H1 (cell line): ENCODE results near the gene RBM43. TPM values are rescaled to one million over a fixed set of nuclear protein-coding genes. Genes with fewer than 3 reads are reported as not detected.

ENCODE experiments used
- CTCF ChIA-PET: fragments of 300-600 bp; sonication (Branson Sonifier 250); formaldehyde crosslinking; loops from one replicate; lab custom pipeline; 2021; ENCODE audit not compliant: partially characterized antibody; lab: Charles Lee
- POLR2A ChIA-PET: fragments of 300-600 bp; sonication (Branson Sonifier 250); formaldehyde crosslinking; loops from one replicate; lab custom pipeline; 2021; ENCODE audit warnings: inconsistent platforms; ENCODE audit not compliant: partially characterized antibody; lab: Charles Lee
- DNase-seq, 2 experiments: peaks; one replicate each; pipeline versions ENCODE4 v3.0.0 to v3.0.0-alpha.2; 2010 to 2022; ENCODE audit warnings: low spot score in 2 of 2, low read depth in 1 of 2, mixed read lengths in 1 of 2
- FAIRE-seq: peaks from 2 replicates; lab custom pipeline; 2011; peaks lifted over from hg19 to GRCh38; lab: Jason Lieb, UNC
- H2AFZ ChIP-seq: 2 replicates; pipeline ENCODE4 v1.8.1; 2012; ENCODE audit warnings: low read length, inconsistent platforms
- H2AK5ac ChIP-seq: 2 replicates; pipeline ENCODE4 v1.6.1; 2013; ENCODE audit warnings: low read depth, low read length
- H2BK120ac ChIP-seq: replicated peaks from 2 replicates; pipeline ENCODE3; 2013; ENCODE audit warnings: low read depth, low read length, inconsistent platforms
- H2BK12ac ChIP-seq: 2 replicates; pipeline ENCODE4 v1.6.1; 2013; ENCODE audit warnings: low read depth, low read length
- H2BK15ac ChIP-seq: 2 replicates; pipeline ENCODE4 v1.6.1; 2013; ENCODE audit warnings: low read length
- H2BK20ac ChIP-seq: 2 replicates; pipeline ENCODE4 v1.6.1; 2013; ENCODE audit warnings: low read length
- H2BK5ac ChIP-seq: 2 replicates; pipeline ENCODE4 v1.6.1; 2013; ENCODE audit warnings: low read depth, low read length
- H3K14ac ChIP-seq: 2 replicates; pipeline ENCODE4 v1.6.1; 2013; ENCODE audit warnings: inconsistent platforms; ENCODE audit not compliant: insufficient read length
- H3K18ac ChIP-seq: 2 replicates; pipeline ENCODE4 v1.6.1; 2013; ENCODE audit warnings: low read length; ENCODE audit errors: extremely low read depth
- H3K23ac ChIP-seq: 2 replicates; pipeline ENCODE4 v1.6.1; 2013; ENCODE audit warnings: inconsistent platforms; ENCODE audit not compliant: insufficient read length
- H3K23me2 ChIP-seq: 2 replicates; pipeline ENCODE4 v1.6.1; 2013; ENCODE audit warnings: low read depth, low read length
- H3K27ac ChIP-seq: 2 replicates; pipeline ENCODE4 v1.6.1; 2011; ENCODE audit warnings: low read depth, low read length, inconsistent platforms
- H3K27me3 ChIP-seq, 4 experiments: replicated peaks in 1 of 4; 1 replicate in 1 of 4; 2 replicates in 3 of 4; pipeline versions ENCODE4 v1.6.1 to v1.8.1; 2011 to 2013; ENCODE audit warnings: low read length in 3 of 4, mild to moderate bottlenecking in 3 of 4, inconsistent platforms in 2 of 4, mixed read lengths in 2 of 4, moderate library complexity in 1 of 4; ENCODE audit not compliant: control insufficient read depth in 3 of 4, insufficient read depth in 3 of 4; ENCODE audit errors: extremely low read depth in 1 of 4
- H3K36me3 ChIP-seq, 4 experiments: 2 replicates each; pipeline versions ENCODE4 v1.6.1 to v1.8.1; 2011 to 2013; ENCODE audit warnings: mild to moderate bottlenecking in 4 of 4, low read length in 3 of 4, moderate library complexity in 2 of 4, control low read depth in 1 of 4, inconsistent platforms in 1 of 4; ENCODE audit not compliant: insufficient read depth in 4 of 4, control insufficient read depth in 2 of 4
- H3K4ac ChIP-seq: replicated peaks from 2 replicates; pipeline ENCODE3; 2013; ENCODE audit warnings: low read length, low read depth, mixed read lengths, inconsistent platforms; ENCODE audit not compliant: insufficient read length
- H3K4me1 ChIP-seq, 4 experiments: replicated peaks in 1 of 4; 1 replicate in 1 of 4; 2 replicates in 3 of 4; pipeline versions ENCODE4 v1.6.1 to v1.8.1; 2011 to 2013; ENCODE audit warnings: low read length in 3 of 4, inconsistent platforms in 2 of 4, mixed read lengths in 1 of 4; ENCODE audit not compliant: insufficient read depth in 4 of 4, control insufficient read depth in 3 of 4
- H3K4me2 ChIP-seq, 2 experiments: 2 replicates each; pipeline versions ENCODE4 v1.6.1 to v1.8.1; 2011 to 2013; ENCODE audit warnings: low read depth in 2 of 2, low read length in 2 of 2, control low read depth in 1 of 2, inconsistent platforms in 1 of 2, mild to moderate bottlenecking in 1 of 2; ENCODE audit not compliant: insufficient read depth in 1 of 2
- H3K4me3 ChIP-seq, 4 experiments: fragments of 200-600, 300-600 bp in 1 of 4; sonication (generic), shearing (Covaris generic), sonication (Bioruptor Twin) in 1 of 4; 2 replicates each; pipeline versions ENCODE4 v1.5.1 to v1.8.1; 2011 to 2016; ENCODE audit warnings: low read length in 4 of 4, low read depth in 3 of 4, control low read depth in 2 of 4, inconsistent platforms in 2 of 4, mild to moderate bottlenecking in 2 of 4, mixed read lengths in 1 of 4, moderate library complexity in 1 of 4; ENCODE audit not compliant: insufficient read depth in 2 of 4; ENCODE audit errors: extremely low read depth in 1 of 4
- H3K56ac ChIP-seq: replicated peaks from 2 replicates; pipeline ENCODE3; 2013; ENCODE audit warnings: low read depth, mild to moderate bottlenecking, mixed read lengths, low read length, inconsistent platforms; ENCODE audit not compliant: insufficient read length
- H3K79me1 ChIP-seq: 2 replicates; pipeline ENCODE4 v1.6.1; 2013; ENCODE audit warnings: low read depth, low read length, control low read depth
- H3K79me2 ChIP-seq, 2 experiments: 2 replicates each; pipeline versions ENCODE4 v1.6.1 to v1.8.1; 2012 to 2013; ENCODE audit warnings: low read length in 2 of 2, mild to moderate bottlenecking in 2 of 2, inconsistent platforms in 1 of 2; ENCODE audit not compliant: insufficient read depth in 2 of 2, control insufficient read depth in 1 of 2
- H3K9ac ChIP-seq, 4 experiments: replicated peaks in 1 of 4; 1 replicate in 1 of 4; 2 replicates in 3 of 4; pipeline versions ENCODE4 v1.6.1 to v1.8.1; 2011 to 2013; ENCODE audit warnings: low read depth in 3 of 4, low read length in 3 of 4, control low read depth in 2 of 4, mild to moderate bottlenecking in 2 of 4, moderate library complexity in 2 of 4, inconsistent platforms in 1 of 4; ENCODE audit errors: extremely low read depth in 1 of 4
- H3K9me3 ChIP-seq, 2 experiments: 2 replicates each; pipeline versions ENCODE4 v1.6.1 to v1.8.1; 2012 to 2013; ENCODE audit warnings: mild to moderate bottlenecking in 2 of 2, moderate library complexity in 2 of 2, control low read depth in 1 of 2, inconsistent platforms in 1 of 2, low read depth in 1 of 2, low read length in 1 of 2, mixed read lengths in 1 of 2; ENCODE audit not compliant: insufficient read depth in 2 of 2
- H4K20me1 ChIP-seq, 2 experiments: replicated peaks in 1 of 2; 2 replicates each; pipeline versions ENCODE3 to v1.8.1; 2011 to 2013; ENCODE audit warnings: inconsistent platforms in 2 of 2, low read length in 2 of 2, mild to moderate bottlenecking in 1 of 2; ENCODE audit not compliant: insufficient read depth in 2 of 2, control insufficient read depth in 1 of 2
- H4K5ac ChIP-seq: 2 replicates; pipeline ENCODE4 v1.6.1; 2013; ENCODE audit warnings: low read length, low read depth, mixed read lengths, inconsistent platforms; ENCODE audit not compliant: insufficient read length
- H4K8ac ChIP-seq: 2 replicates; pipeline ENCODE4 v1.8.0; 2013; ENCODE audit warnings: mild to moderate bottlenecking, moderate library complexity, low read length, inconsistent platforms; ENCODE audit not compliant: insufficient read depth; ENCODE audit errors: extremely low read depth
- H4K91ac ChIP-seq: replicated peaks from 2 replicates; pipeline ENCODE3; 2013; ENCODE audit warnings: low read length, mixed read lengths, inconsistent platforms; ENCODE audit not compliant: insufficient read length
- CEBPB ChIP-seq: IDR thresholded peaks from 2 replicates; pipeline ENCODE4 v1.6.1; 2012; ENCODE audit warnings: low read depth, low read length
- CTBP2 ChIP-seq: IDR thresholded peaks from 2 replicates; pipeline ENCODE4 v1.7.0; 2011; ENCODE audit warnings: borderline replicate concordance, mild to moderate bottlenecking, moderate library complexity, mixed read lengths, low read length; ENCODE audit not compliant: insufficient read depth, insufficient read length
- EZH2 ChIP-seq: fragments of 200-600 bp; sonication (generic); IDR thresholded peaks from 2 replicates; pipeline ENCODE4 v1.7.1; 2012; ENCODE audit warnings: low read depth, mild to moderate bottlenecking, moderate library complexity, low read length, inconsistent platforms; ENCODE audit not compliant: severe bottlenecking
- FOSL1 ChIP-seq: IDR thresholded peaks from 2 replicates; pipeline ENCODE4 v1.6.1; 2011; ENCODE audit warnings: mild to moderate bottlenecking, low read depth, low read length, moderate library complexity; ENCODE audit not compliant: insufficient read depth
- JUN ChIP-seq: IDR thresholded peaks from 2 replicates; pipeline ENCODE4 v1.6.1; 2011; ENCODE audit warnings: low read depth, mild to moderate bottlenecking, improper control_type of control experiment, low read length
- MAFK ChIP-seq: IDR thresholded peaks from 2 replicates; pipeline ENCODE4 v1.6.1; 2012; ENCODE audit warnings: low read depth, mild to moderate bottlenecking, improper control_type of control experiment, low read length
- NRF1 ChIP-seq: IDR thresholded peaks from 2 replicates; pipeline ENCODE4 v1.6.1; 2011; ENCODE audit warnings: mild to moderate bottlenecking, low read depth, low read length, improper control_type of control experiment
- PHF8 ChIP-seq: fragments of 200-600 bp; sonication (generic); conservative IDR thresholded peaks from 2 replicates; pipeline ENCODE4 v1.7.1; 2012; ENCODE audit warnings: low read depth, mild to moderate bottlenecking, inconsistent platforms, low read length, moderate library complexity
- POLR2AphosphoS5 ChIP-seq: IDR thresholded peaks from 2 replicates; pipeline ENCODE4 v1.6.1; 2011; ENCODE audit warnings: low read depth, low read length
- POU5F1 ChIP-seq: IDR thresholded peaks from 2 replicates; pipeline ENCODE4 v1.6.1; 2011; ENCODE audit warnings: low read depth, mild to moderate bottlenecking, low read length, moderate library complexity
- SP2 ChIP-seq: IDR thresholded peaks from 2 replicates; pipeline ENCODE4 v1.6.1; 2012; ENCODE audit warnings: mild to moderate bottlenecking, low read length, inconsistent platforms
- TBP ChIP-seq: IDR thresholded peaks from 2 replicates; pipeline ENCODE4 v1.6.1; 2011; ENCODE audit warnings: low read depth, low read length, improper control_type of control experiment
- USF2 ChIP-seq: IDR thresholded peaks from 2 replicates; pipeline ENCODE4 v1.6.1; 2011; ENCODE audit warnings: low read length, improper control_type of control experiment
- YY1 ChIP-seq: IDR thresholded peaks from 2 replicates; pipeline ENCODE4 v1.6.1; 2011; ENCODE audit warnings: low read depth, mild to moderate bottlenecking, low read length
- WGBS, 2 experiments: shearing (Covaris generic) in 1 of 2; methylation state at CpG; one replicate each; pipeline versions ENCODE4 v1.1.6 to v1.1.7; 2013 to 2015; ENCODE audit warnings: low lambda C conversion rate in 2 of 2, mixed read lengths in 2 of 2, inconsistent platforms in 1 of 2, low coverage in 1 of 2, missing lambda C conversion rate in 1 of 2; ENCODE audit not compliant: insufficient replicate concordance in 2 of 2, insufficient coverage in 1 of 2, insufficient read length in 1 of 2; ENCODE audit errors: extremely low coverage in 1 of 2, missing lambda C conversion rate in 1 of 2; 5-methylcytosine and 5-hydroxymethylcytosine counted together
- polyA plus RNA-seq, 7 experiments: library from polyadenylated mRNA; depleted of rRNA in 3 of 7; stranded (reverse) in 5 of 7; unstranded in 2 of 7; fragments of >200 nt in 5 of 7; fragments of 200-250 nt in 2 of 7; gene quantifications; 1 replicate in 5 of 7; 2 replicates in 1 of 7; 4 replicates in 1 of 7; pipeline versions ENCODE4 v1.2.1 to v1.2.3, GENCODE V29; 2011 to 2013; ENCODE audit warnings: missing spikeins in 2 of 7, mixed read lengths in 2 of 7
- total RNA-seq: library from RNA; stranded (reverse); fragmentation: NEBNext Ultra II Directional; extraction: Animal tissue kit (Norgen Biotek cat#: 25700); gene quantifications from 2 replicates; pipeline ENCODE4 v1.2.1, GENCODE V29; 2021

Gene RBM43
- total and polyA plus RNA-seq, 2 of the 8 experiments (the other 6 are each of a cell fraction or from before 2014, with no cell fraction given): 1.7 to 2.0 TPM

DNA sequence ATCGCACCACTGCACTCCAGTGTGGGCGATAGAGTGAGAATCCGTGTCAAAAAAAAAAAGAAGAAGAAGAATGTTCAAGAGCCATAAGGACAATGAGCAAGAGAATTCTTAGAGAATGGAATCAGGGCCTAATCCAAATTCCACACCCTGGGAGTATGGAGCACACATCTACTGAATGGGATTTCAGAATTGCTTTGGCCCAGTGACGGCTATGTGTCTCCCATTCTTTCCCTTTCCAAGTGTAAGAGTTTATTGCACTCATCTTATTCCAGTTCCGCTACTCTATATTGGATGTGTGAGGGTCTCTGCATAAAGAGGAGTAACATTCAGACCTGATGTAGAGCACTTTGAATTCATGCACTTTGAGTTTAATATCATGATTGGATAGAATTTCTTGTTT, 5.9 kb upstream of the RBM43 start:
- H3K79me2 ChIP-seq: no peaks in the 10 kb centered on the region
- POLR2A ChIA-PET: no interaction called here
- no peaks in the 10 kb centered on the region for H4K20me1 ChIP-seq
- H3K4ac ChIP-seq: no peak overlapping the region
- no peak overlapping the region for H4K8ac ChIP-seq
- no peak overlapping the region for H2AK5ac ChIP-seq
- H3K27ac ChIP-seq: no peak overlapping the region
- H2BK5ac ChIP-seq: no peak overlapping the region
- no peak overlapping the region for H2BK12ac ChIP-seq
- FAIRE-seq (no peak), DNase-seq (no peak)
- H3K36me3 ChIP-seq: no peaks in the 10 kb centered on the region
- WGBS, 2 experiments: 96% methylated on average over 5 of the region's 5 CpGs; no CpG with 5 or more reads in 1 of the 2 experiments
- no peak overlapping the region for H2AFZ ChIP-seq
- no peak overlapping the region for H2BK120ac ChIP-seq
- no peak overlapping the region for H2BK20ac ChIP-seq
- no peak overlapping the region for H3K23ac ChIP-seq
- no peaks in the 10 kb centered on the region for H3K23me2 ChIP-seq
- H3K9me3 ChIP-seq: no peaks in the 10 kb centered on the region
- no peak overlapping the region for H3K9ac ChIP-seq
- H3K56ac ChIP-seq: no peak overlapping the region
- no peaks in the 10 kb centered on the region for H3K27me3 ChIP-seq
- TF ChIP-seq SP2 (no peak), TBP (no peak), EZH2 (no peak), MAFK (no peak), FOSL1 (no peak), YY1 (no peak), CEBPB (no peak), PHF8 (no peak), NRF1 (no peak), USF2 (no peak), POU5F1 (no peak), JUN (no peak), CTBP2 (no peak), POLR2AphosphoS5 (no peak)
- H4K91ac ChIP-seq: no peak overlapping the region
- peaks cover 0 to 5% (median 0%) of the 10 kb centered on the region in 4 experiments; a peak in 3 of 7 replicates for H3K4me1 ChIP-seq
- H3K4me3 ChIP-seq: no peak overlapping the region
- no peak overlapping the region for H3K14ac ChIP-seq
- CTCF ChIA-PET: no interaction called here
- no peak overlapping the region for H4K5ac ChIP-seq
- no peak overlapping the region for H3K4me2 ChIP-seq
- H2BK15ac ChIP-seq: no peak overlapping the region
- no peaks in the 10 kb centered on the region for H3K79me1 ChIP-seq
- H3K18ac ChIP-seq: no peak overlapping the region
